Heart right ventricle (tissue), 16 donors: ENCODE data around the gene PPIP5K2. TPM values are rescaled to one million over a fixed set of nuclear protein-coding genes. Genes with fewer than 3 reads are reported as not detected.

Experiments
- ATAC-seq, 8 donors: fragments of 200-7000 bp; cut with Tn5 transposase; one replicate each; pipeline ENCODE4 v1.9.1; 2020; ENCODE audit warnings: mild to moderate bottlenecking in 8 of 8, moderate library complexity in 8 of 8, moderate number of reproducible peaks in 1 of 8
- DNase-seq, 2 donors: peaks; one replicate each; pipeline ENCODE4 v3.0.0-alpha.2; 2020
- H3K27ac ChIP-seq, 10 donors: fragments of 200-600 bp; sonication (generic) in 2 of 10; one replicate each; pipeline versions ENCODE4 v1.5.0 to v1.8.0; 2020 to 2022; ENCODE audit warnings: mild to moderate bottlenecking in 3 of 10
- H3K27me3 ChIP-seq, 7 donors: fragments of 200-600 bp; one replicate each; pipeline ENCODE4 v1.8.0; 2021 to 2022; ENCODE audit warnings: mild to moderate bottlenecking in 2 of 7
- H3K36me3 ChIP-seq, 9 donors: fragments of 200-600 bp; sonication (generic) in 1 of 9; one replicate each; pipeline versions ENCODE4 v1.5.0 to v1.8.0; 2020 to 2022; ENCODE audit warnings: mild to moderate bottlenecking in 2 of 9
- H3K4me1 ChIP-seq, 9 donors: fragments of 200-600 bp; sonication (generic) in 1 of 9; one replicate each; pipeline versions ENCODE4 v1.5.0 to v1.8.0; 2020 to 2022; ENCODE audit warnings: mild to moderate bottlenecking in 4 of 9
- H3K4me3 ChIP-seq, 10 donors: fragments of 200-600 bp; sonication (generic) in 2 of 10; one replicate each; pipeline versions ENCODE4 v1.5.0 to v1.8.0; 2020 to 2022; ENCODE audit warnings: mild to moderate bottlenecking in 7 of 10, moderate library complexity in 2 of 10
- H3K9me3 ChIP-seq, 11 donors: fragments of 200-600 bp in 10 of 11; sonication (generic) in 2 of 11; one replicate each; pipeline versions ENCODE4 v1.5.0 to v1.8.0; 2013 to 2022; ENCODE audit warnings: mild to moderate bottlenecking in 2 of 11, control low read depth in 1 of 11, moderate library complexity in 1 of 11
- WGBS, 2 donors: extraction: QIAGEN DNeasy Blood & Tissue Kit; methylation state at CpG; one replicate each; pipeline ENCODE4 v1.1.7; 2013; ENCODE audit warnings: inconsistent platforms in 1 of 2; 5-methylcytosine and 5-hydroxymethylcytosine counted together
- intact Hi-C, 10 donors: fragments of 100-400 bp; cut with DNase I; formaldehyde crosslinking; loops; one replicate each; pipeline versions ENCODE4 v1.11.1 to v1.14.2; 2022
- polyA plus RNA-seq, 2 donors: library from polyadenylated mRNA; stranded (reverse); fragments of 200-250 nt; gene quantifications; one replicate each; pipeline ENCODE4 v1.2.3, GENCODE V29; 2013
- total RNA-seq, 10 donors: library from RNA; stranded (reverse); fragmentation: NEBNext Ultra II Directional in 3 of 10; extraction: Animal tissue kit (Norgen Biotek cat#: 25700) in 3 of 10; gene quantifications; one replicate each; pipeline versions ENCODE4 v1.2.1 to v1.2.4, GENCODE V29; 2021 to 2023
- TF ChIP-seq, protein P1 (sequence below), 9 donors: fragments of 200-600 bp; sonication (generic) in 2 of 9; IDR thresholded peaks; one replicate each; pipeline versions ENCODE4 v1.5.0 to v1.8.0; 2021 to 2022; ENCODE audit warnings: antibody characterized with exemption in 9 of 9, mild to moderate bottlenecking in 5 of 9, moderate library complexity in 1 of 9
- donor health status: Arrhythmogenic right ventricular cardiomyopathy.
- donor health status: ischemic (EF 13 %, LVEDD 7.1; RV severe dilation, severe dysfunction).
- donor health status: healthy with polysubstance abuse.
- donor health status: DM: no; HTN: yes; CAD: no.
- donor health status: DM: no; HTN: no; CAD: no.
- donor health status: ischemic (EF 25% LVEDD 6.9; RV normal size, moderate dysfunction).
- donor health status: ischemic (EF 25% LVEDD 5.7; RV mildly dilated, moderate dysfunction).
- donor health status: healthy.
- donor health status: DM: yes; HTN: yes; CAD: no.
- donor health status: Ischemic cardiomyopathy.
- donor health status: ischemic (EF 35%, LVEDD 5.7; RV mildly dilated, moderate dysfunction).
- donor health status: nonischemic (EF 11% LVEDD 7.7; RV severe dilation, severe dysfunction).
- donor health status: DM: yes; HTN: yes; CAD: no.
- donor health status: PGD.
- donor health status: ischemic (EF 29% LVEDD 5.4; RV normal size, mild dysfunction).
- donor health status: nonischemic (EF 23%, LVEDD 6.1; RV moderate dilation, normal function).

PPIP5K2 gene
- total and polyA plus RNA-seq, 12 donors = 17.1 to 72.9 (median 35.6) TPM

DNA sequence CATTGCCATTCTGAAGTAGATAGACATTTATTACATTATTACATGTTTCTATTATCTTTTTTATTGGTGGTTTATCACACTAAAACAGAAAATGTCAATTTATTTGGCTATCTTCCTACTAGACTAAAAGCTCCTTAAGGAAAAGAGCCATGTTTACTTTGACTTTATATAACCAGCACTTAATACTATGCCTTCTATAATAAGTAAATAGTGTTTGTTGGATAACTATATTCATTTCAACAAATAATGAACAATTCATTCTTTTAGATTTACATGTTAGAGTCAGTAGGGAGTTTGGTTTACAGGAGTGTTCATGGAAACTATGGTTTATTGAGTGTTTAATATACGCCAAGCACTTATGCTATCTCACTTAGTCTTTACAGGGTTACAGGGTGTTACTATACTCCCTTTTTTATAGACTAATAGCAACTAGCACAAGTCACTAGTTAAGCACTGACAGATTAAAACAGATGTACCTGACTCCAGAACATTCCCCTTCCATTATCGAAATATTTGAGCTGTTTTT lies 7.3 kb downstream of the PPIP5K2 start:
- WGBS, 2 donors = 96 to 98% methylated on average over 2 of the region's 2 CpGs

DNA sequence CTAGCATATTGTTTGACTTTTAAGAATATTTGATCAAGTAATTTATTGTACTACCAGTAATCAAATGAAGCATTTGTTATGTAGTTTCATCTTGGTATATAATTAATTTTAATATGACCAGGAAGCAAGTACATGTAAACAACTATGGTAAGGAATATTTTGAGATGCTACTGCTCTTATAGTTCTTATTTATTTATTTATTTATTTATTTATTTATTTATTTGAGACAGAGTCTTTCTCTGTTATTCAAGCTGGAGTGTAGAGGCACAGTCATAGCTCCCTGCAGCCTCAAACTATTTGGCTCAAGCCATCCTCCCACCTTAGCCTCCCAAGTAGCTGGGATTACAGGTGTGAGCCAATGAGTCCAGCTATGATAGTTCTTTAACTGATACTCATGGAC lies 8.1 kb downstream of the PPIP5K2 start:
- intact Hi-C loops = loop anchor here in 1 of 10 donors (10.0 kb wide), 1 partner anchor 353 kb away; no protein-coding TSS in a partner anchor
- ATAC-seq (no peak), DNase-seq (no peak)
- TF ChIP-seq, protein P1, sequence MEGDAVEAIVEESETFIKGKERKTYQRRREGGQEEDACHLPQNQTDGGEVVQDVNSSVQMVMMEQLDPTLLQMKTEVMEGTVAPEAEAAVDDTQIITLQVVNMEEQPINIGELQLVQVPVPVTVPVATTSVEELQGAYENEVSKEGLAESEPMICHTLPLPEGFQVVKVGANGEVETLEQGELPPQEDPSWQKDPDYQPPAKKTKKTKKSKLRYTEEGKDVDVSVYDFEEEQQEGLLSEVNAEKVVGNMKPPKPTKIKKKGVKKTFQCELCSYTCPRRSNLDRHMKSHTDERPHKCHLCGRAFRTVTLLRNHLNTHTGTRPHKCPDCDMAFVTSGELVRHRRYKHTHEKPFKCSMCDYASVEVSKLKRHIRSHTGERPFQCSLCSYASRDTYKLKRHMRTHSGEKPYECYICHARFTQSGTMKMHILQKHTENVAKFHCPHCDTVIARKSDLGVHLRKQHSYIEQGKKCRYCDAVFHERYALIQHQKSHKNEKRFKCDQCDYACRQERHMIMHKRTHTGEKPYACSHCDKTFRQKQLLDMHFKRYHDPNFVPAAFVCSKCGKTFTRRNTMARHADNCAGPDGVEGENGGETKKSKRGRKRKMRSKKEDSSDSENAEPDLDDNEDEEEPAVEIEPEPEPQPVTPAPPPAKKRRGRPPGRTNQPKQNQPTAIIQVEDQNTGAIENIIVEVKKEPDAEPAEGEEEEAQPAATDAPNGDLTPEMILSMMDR (IDR thresholded peaks at IDR 0.05) = no peak
- H3K27me3 ChIP-seq = no peaks in the 10 kb centered on the region
- H3K4me1 ChIP-seq = peaks cover 0 to 6% (median 0%) of the 10 kb centered on the region in 9 donors
- no peaks in the 10 kb centered on the region for H3K9me3 ChIP-seq
- H3K36me3 ChIP-seq = peaks cover 0 to 30% (median 0%) of the 10 kb centered on the region in 9 donors
- H3K27ac ChIP-seq = no peak overlapping the region
- H3K4me3 ChIP-seq = no peak overlapping the region

More for the DNA sequence above, 7.3 kb downstream of the PPIP5K2 start:
- DNase-seq (no peak), ATAC-seq (no peak)
- H3K4me1 ChIP-seq = peaks cover 0 to 9% (median 5%) of the 10 kb centered on the region in 9 donors
- peaks cover 0 to 28% (median 0%) of the 10 kb centered on the region in 9 donors for H3K36me3 ChIP-seq
- no peak overlapping the region for H3K4me3 ChIP-seq
- no peak overlapping the region for H3K27ac ChIP-seq
- TF ChIP-seq, protein P1 (IDR thresholded peaks at IDR 0.05) = no peak
- H3K27me3 ChIP-seq = no peaks in the 10 kb centered on the region
- no peaks in the 10 kb centered on the region for H3K9me3 ChIP-seq
- intact Hi-C loops = loop anchor here in 1 of 10 donors (10.0 kb wide), 1 partner anchor 353 kb away; no protein-coding TSS in a partner anchor

DNA sequence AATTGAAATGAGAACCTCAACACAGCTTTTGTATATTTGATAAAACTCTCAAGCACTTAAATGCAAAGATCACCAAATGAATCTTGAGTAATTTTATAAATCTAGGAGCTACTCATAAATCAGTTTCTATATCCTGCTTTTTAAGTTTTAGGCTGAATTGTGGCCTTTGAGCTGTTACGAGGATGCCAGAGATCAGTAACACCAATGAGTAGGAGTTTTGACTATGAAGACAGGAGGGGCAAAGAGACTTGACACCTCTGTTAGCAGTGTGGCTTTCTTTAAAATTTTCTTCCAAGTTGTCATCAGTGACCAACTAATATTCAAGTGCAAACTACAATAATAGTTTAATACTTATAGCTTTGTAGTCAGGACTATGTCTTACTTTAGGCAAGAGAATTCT lies 12.6 kb downstream of the PPIP5K2 start:
- ATAC-seq (no peak), DNase-seq (no peak)
- 83 to 91% methylated on average over 1 of the region's 1 CpG for WGBS, 2 donors
- no peak overlapping the region for H3K4me3 ChIP-seq
- H3K4me1 ChIP-seq = peaks cover 0 to 6% (median 0%) of the 10 kb centered on the region in 9 donors
- TF ChIP-seq, protein P1 (IDR thresholded peaks at IDR 0.05) = no peak
- H3K9me3 ChIP-seq = no peaks in the 10 kb centered on the region
- H3K27me3 ChIP-seq = no peaks in the 10 kb centered on the region
- intact Hi-C loops = loop anchor here in 3 of 10 donors (10.0 kb wide), 1 partner anchor 548 kb away; no protein-coding TSS in a partner anchor
- no peak overlapping the region for H3K27ac ChIP-seq
- peaks cover 0 to 74% (median 4%) of the 10 kb centered on the region in 9 donors for H3K36me3 ChIP-seq

DNA sequence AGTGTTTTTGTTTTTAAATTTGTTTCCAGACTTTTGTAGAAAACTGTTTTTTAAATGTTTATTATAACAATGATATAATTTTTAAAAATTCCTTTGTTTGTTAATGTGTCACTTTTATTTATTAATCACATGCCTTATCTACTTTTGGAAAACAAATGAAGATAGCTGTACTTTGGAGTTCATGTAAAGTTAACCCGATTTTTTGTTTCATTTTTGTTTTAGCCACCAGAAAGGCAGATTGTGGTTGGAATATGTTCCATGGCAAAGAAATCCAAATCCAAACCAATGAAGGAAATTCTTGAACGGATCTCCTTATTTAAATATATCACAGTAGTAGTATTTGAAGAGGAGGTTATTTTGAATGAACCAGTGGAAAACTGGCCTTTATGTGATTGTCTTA lies 13.1 kb downstream of the PPIP5K2 start:
- TF ChIP-seq, protein P1 (IDR thresholded peaks at IDR 0.05) = no peak
- Histone ChIP-seq H3K27me3 (no peaks in the 10 kb centered on the region), H3K9me3 (no peaks in the 10 kb centered on the region), H3K4me1 (peaks cover 0 to 6% (median 0%) of the 10 kb centered on the region in 9 donors), H3K27ac (no peak overlapping the region), H3K4me3 (no peak overlapping the region), H3K36me3 (peaks cover 0 to 80% (median 4%) of the 10 kb centered on the region in 9 donors)
- WGBS, 2 donors = 75 to 87% methylated on average over 2 of the region's 2 CpGs
- ATAC-seq (no peak), DNase-seq (no peak)
- intact Hi-C loops = loop anchor here in 3 of 10 donors (10.0 kb wide), 1 partner anchor 548 kb away; no protein-coding TSS in a partner anchor
